DND-41 (cell line): Measurements from ENCODE around the gene CMTM3.

ENCODE experiments used
- ATAC-seq: fragments of 200-7000 bp; cut with Tn5 transposase; 3 replicates; pipeline ENCODE4 v1.9.1; 2021; ENCODE audit warnings: low read depth; ENCODE audit not compliant: insufficient read depth
- DNase-seq: peaks from one replicate; pipeline ENCODE4 v3.0.0-alpha.2; 2020
- H2AFZ ChIP-seq: 2 replicates; pipeline ENCODE4 v1.6.0; 2012; ENCODE audit warnings: low read depth, low read length
- H3K27ac ChIP-seq: 2 replicates; pipeline ENCODE4 v1.5.1; 2012; ENCODE audit warnings: low read length, inconsistent platforms
- H3K27me3 ChIP-seq: fragments of 200-600 bp; sonication (generic); 2 replicates; pipeline ENCODE4 v1.6.0; 2012; ENCODE audit warnings: low read length, mild to moderate bottlenecking, inconsistent platforms; ENCODE audit not compliant: insufficient read depth, poor library complexity
- H3K36me3 ChIP-seq: 2 replicates; pipeline ENCODE4 v1.5.1; 2012; ENCODE audit warnings: low read length, inconsistent platforms; ENCODE audit not compliant: insufficient read depth
- H3K4me1 ChIP-seq: 2 replicates; pipeline ENCODE4 v1.5.1; 2012; ENCODE audit warnings: mild to moderate bottlenecking, low read length; ENCODE audit not compliant: insufficient read depth
- H3K4me2 ChIP-seq: 2 replicates; pipeline ENCODE4 v1.6.0; 2012; ENCODE audit warnings: mild to moderate bottlenecking, moderate library complexity, low read length, inconsistent platforms; ENCODE audit not compliant: insufficient read depth
- H3K4me3 ChIP-seq, 2 experiments: fragments of 200-600 bp in 1 of 2; shearing (Covaris generic) in 1 of 2; 2 replicates each; pipeline ENCODE4 v1.5.1; 2012 to 2016; ENCODE audit warnings: inconsistent platforms in 2 of 2, low read length in 2 of 2, mild to moderate bottlenecking in 2 of 2, low read depth in 1 of 2, moderate library complexity in 1 of 2
- H3K79me2 ChIP-seq: 2 replicates; pipeline ENCODE4 v1.6.0; 2012; ENCODE audit warnings: low read length, inconsistent platforms; ENCODE audit not compliant: insufficient read depth
- H3K9ac ChIP-seq: 2 replicates; pipeline ENCODE4 v1.6.0; 2012; ENCODE audit warnings: low read depth, mild to moderate bottlenecking, inconsistent platforms, low read length, moderate library complexity
- H3K9me3 ChIP-seq: 2 replicates; pipeline ENCODE4 v1.5.1; 2012; ENCODE audit warnings: low read length, moderate library complexity, mild to moderate bottlenecking, inconsistent platforms; ENCODE audit not compliant: insufficient read depth, severe bottlenecking
- H4K20me1 ChIP-seq: 2 replicates; pipeline ENCODE4 v1.6.0; 2012; ENCODE audit warnings: low read length; ENCODE audit not compliant: insufficient read depth
- EZH2 ChIP-seq: IDR thresholded peaks from 3 replicates; pipeline ENCODE4 v1.6.1; 2012; ENCODE audit warnings: borderline replicate concordance, low read depth, mild to moderate bottlenecking, moderate library complexity, low read length, inconsistent platforms; ENCODE audit not compliant: severe bottlenecking
- TF ChIP-seq, protein P1 (sequence below): IDR thresholded peaks from 2 replicates; pipeline ENCODE4 v1.5.1; 2012; ENCODE audit warnings: borderline replicate concordance, low read length, moderate library complexity, mild to moderate bottlenecking; ENCODE audit not compliant: poor library complexity, severe bottlenecking; ENCODE audit errors: extremely low read depth

The CMTM3 gene

GRCh38 chr16:66658143-66658859, 53.8 kb downstream of the CMTM3 start:
- H3K27ac ChIP-seq: no peak overlapping the region
- DNase-seq (no peak), ATAC-seq (no peak)
- TF ChIP-seq, protein P1, sequence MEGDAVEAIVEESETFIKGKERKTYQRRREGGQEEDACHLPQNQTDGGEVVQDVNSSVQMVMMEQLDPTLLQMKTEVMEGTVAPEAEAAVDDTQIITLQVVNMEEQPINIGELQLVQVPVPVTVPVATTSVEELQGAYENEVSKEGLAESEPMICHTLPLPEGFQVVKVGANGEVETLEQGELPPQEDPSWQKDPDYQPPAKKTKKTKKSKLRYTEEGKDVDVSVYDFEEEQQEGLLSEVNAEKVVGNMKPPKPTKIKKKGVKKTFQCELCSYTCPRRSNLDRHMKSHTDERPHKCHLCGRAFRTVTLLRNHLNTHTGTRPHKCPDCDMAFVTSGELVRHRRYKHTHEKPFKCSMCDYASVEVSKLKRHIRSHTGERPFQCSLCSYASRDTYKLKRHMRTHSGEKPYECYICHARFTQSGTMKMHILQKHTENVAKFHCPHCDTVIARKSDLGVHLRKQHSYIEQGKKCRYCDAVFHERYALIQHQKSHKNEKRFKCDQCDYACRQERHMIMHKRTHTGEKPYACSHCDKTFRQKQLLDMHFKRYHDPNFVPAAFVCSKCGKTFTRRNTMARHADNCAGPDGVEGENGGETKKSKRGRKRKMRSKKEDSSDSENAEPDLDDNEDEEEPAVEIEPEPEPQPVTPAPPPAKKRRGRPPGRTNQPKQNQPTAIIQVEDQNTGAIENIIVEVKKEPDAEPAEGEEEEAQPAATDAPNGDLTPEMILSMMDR: peak; percentile 24
- TF ChIP-seq EZH2: no peak
- H3K36me3 ChIP-seq: no peaks in the 10 kb centered on the region
- H3K4me1 ChIP-seq: no peaks in the 10 kb centered on the region
- no peak overlapping the region for H3K4me3 ChIP-seq
- no peak overlapping the region for H3K4me2 ChIP-seq
- H2AFZ ChIP-seq: no peak overlapping the region
- no peaks in the 10 kb centered on the region for H3K27me3 ChIP-seq
- no peaks in the 10 kb centered on the region for H4K20me1 ChIP-seq
- no peaks in the 10 kb centered on the region for H3K79me2 ChIP-seq
- no peak overlapping the region for H3K9ac ChIP-seq
- H3K9me3 ChIP-seq: no peaks in the 10 kb centered on the region

- H3K9ac ChIP-seq: no peak overlapping the region
- no peak overlapping the region for H2AFZ ChIP-seq
- no peak overlapping the region for H3K27ac ChIP-seq
- DNase-seq (no peak), ATAC-seq (no peak)
- TF ChIP-seq EZH2: no peak
- TF ChIP-seq, protein P1: no peak
- H3K36me3 ChIP-seq: no peaks in the 10 kb centered on the region
- H3K79me2 ChIP-seq: no peaks in the 10 kb centered on the region
- no peak overlapping the region for H3K4me2 ChIP-seq
- no peak overlapping the region for H3K4me3 ChIP-seq
- H3K27me3 ChIP-seq: no peaks in the 10 kb centered on the region
- no peaks in the 10 kb centered on the region for H4K20me1 ChIP-seq
- no peaks in the 10 kb centered on the region for H3K4me1 ChIP-seq
- no peaks in the 10 kb centered on the region for H3K9me3 ChIP-seq
These were observed 54.3 kb downstream of the CMTM3 start for GRCh38 chr16:66658860-66659190.

DNA sequence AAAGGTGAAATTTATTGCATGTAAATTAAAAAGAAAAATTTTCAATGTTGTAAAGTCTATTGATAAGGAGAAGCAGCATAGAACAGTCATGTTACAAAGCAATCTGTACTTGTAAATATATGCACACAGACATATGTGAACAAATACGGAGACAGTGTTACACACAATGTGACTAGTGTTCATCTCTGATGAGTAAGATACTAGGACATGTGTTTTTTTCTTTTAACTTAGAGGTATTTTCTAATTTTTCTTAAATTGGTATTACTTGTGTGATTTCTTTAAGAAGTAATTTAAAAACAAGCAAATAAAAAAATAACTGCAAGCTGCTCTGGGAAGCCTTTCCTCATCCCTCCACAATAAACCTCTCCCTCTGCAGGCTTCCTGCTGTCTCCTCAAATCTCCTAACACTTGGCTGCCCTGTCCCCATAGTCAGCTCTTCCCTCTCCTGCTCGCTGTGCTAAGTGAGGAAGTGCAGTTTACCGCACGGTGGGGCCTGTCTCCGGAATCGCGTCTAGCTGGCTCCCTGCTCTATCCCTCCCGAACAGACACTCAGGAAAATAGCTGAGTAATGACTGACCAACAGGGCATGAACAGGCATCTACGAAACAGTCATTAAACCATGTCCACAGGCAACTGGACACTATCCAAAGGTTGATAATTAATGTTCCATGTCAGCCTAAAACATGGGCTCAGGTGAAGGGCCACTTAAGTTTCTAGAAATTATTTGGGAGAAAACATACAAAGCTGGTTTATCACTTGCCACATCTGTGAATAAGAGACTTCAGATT, 56.1 kb downstream of the CMTM3 start:
- no peak for ATAC-seq

More for the DNA sequence above, 56.1 kb downstream of the CMTM3 start:
- no peak overlapping the region for H2AFZ ChIP-seq
- no peak for TF ChIP-seq EZH2
- TF ChIP-seq, protein P1: no peak
- no peak overlapping the region for H3K4me2 ChIP-seq
- H4K20me1 ChIP-seq: no peaks in the 10 kb centered on the region
- no peaks in the 10 kb centered on the region for H3K9me3 ChIP-seq
- no peak overlapping the region for H3K27ac ChIP-seq
- no peak overlapping the region for H3K9ac ChIP-seq
- H3K27me3 ChIP-seq: no peaks in the 10 kb centered on the region
- H3K4me3 ChIP-seq: no peak overlapping the region
- no peaks in the 10 kb centered on the region for H3K4me1 ChIP-seq
- no peaks in the 10 kb centered on the region for H3K36me3 ChIP-seq
- no peaks in the 10 kb centered on the region for H3K79me2 ChIP-seq
- DNase-seq: no peak
